ENCODE data around the gene NECAB3.

Gene NECAB3

DNA sequence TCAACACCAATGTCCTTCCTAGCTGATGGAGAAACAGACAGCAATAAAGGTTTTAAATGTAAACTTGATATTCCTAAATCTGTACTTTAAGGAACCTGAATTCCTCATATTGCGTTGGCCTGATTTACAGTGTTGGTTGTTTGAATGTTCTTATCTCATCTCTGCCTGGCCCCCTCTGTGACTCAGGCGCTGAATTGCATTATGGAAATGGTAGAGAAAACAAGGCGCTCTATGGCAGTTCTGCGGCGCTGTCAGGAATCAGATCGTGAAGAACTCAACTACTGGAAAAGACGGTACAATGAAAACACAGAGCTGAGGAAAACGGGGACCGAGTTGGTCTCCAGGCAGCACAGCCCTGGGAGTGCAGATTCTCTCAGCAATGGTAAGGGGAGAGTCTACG lies 44.7 kb downstream of the NECAB3 start:
- TF ChIP-seq, protein P1, sequence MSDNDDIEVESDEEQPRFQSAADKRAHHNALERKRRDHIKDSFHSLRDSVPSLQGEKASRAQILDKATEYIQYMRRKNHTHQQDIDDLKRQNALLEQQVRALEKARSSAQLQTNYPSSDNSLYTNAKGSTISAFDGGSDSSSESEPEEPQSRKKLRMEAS (IDR thresholded peaks at IDR 0.05) = no peak
- TF ChIP-seq NFIC (IDR thresholded peaks at IDR 0.05) = no peak
- no peak for TF ChIP-seq TEAD4 (IDR thresholded peaks at IDR 0.05)

DNA sequence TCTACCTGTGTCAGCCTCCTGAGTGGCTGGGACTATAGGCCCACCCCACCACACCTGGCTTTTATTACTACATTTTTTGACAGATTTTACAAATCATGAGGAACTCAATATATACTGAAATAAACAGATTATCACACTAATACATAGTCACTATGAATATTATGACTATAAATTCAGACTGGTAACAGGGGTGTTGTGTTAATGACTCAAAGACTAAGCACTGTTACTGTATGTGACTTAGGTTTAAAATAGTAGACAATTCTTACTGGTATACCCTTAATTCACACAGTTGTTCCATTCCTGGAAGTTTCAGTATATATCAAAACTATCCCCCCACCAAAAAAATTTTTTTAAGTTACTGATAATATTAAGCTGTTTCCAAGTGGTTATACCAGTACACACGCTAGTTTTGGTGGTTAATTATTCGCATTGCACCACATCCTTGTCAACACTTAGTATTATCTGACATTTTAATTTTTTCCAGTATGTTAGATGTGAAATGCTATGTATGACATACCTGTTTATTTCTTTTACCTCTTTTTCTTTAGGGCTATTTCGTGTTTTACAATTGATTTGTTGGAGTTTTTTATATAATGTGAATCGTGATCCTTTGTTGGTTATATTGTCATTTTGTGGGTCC lies 46.5 kb downstream of the NECAB3 start:
- TF ChIP-seq EGR1 (IDR thresholded peaks at IDR 0.05) (no peak), ZBTB7A (IDR thresholded peaks at IDR 0.05; ENCODE audit: low read depth) (no peak), NFIC (IDR thresholded peaks at IDR 0.05) (no peak), CEBPB (IDR thresholded peaks at IDR 0.05) (no peak), TAF1 (IDR thresholded peaks at IDR 0.05; ENCODE audit: low read depth) (no peak), TEAD4 (IDR thresholded peaks at IDR 0.05) (no peak), YY1 (IDR thresholded peaks at IDR 0.05; ENCODE audit: low read depth) (no peak), TCF12 (IDR thresholded peaks at IDR 0.05; ENCODE audit: low read depth) (no peak), EP300 (IDR thresholded peaks at IDR 0.05; ENCODE audit: borderline replicate concordance) (no peak), CREB1 (IDR thresholded peaks at IDR 0.05; ENCODE audit: low read depth) (no peak), RAD21 (IDR thresholded peaks at IDR 0.05; ENCODE audit: low read depth) (no peak)
- TF ChIP-seq, protein P2, sequence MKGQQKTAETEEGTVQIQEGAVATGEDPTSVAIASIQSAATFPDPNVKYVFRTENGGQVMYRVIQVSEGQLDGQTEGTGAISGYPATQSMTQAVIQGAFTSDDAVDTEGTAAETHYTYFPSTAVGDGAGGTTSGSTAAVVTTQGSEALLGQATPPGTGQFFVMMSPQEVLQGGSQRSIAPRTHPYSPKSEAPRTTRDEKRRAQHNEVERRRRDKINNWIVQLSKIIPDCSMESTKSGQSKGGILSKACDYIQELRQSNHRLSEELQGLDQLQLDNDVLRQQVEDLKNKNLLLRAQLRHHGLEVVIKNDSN (IDR thresholded peaks at IDR 0.05) = no peak
- TF ChIP-seq, protein P1 (IDR thresholded peaks at IDR 0.05) = no peak

GRCh38 chr20:33626190-33626589 lies 48.0 kb downstream of the NECAB3 start:
- TF ChIP-seq NFIC (IDR thresholded peaks at IDR 0.05) (no peak), TAF1 (IDR thresholded peaks at IDR 0.05; ENCODE audit: low read depth) (no peak), TCF12 (IDR thresholded peaks at IDR 0.05; ENCODE audit: low read depth) (no peak)
- TF ChIP-seq, protein P1 (IDR thresholded peaks at IDR 0.05) = no peak

- no peak for TF ChIP-seq CREB1 (IDR thresholded peaks at IDR 0.05; ENCODE audit: low read depth)
Measured at GRCh38 chr20:33624399-33624798, 49.8 kb downstream of the NECAB3 start.

GRCh38 chr20:33622705-33623365 lies 51.4 kb downstream of the NECAB3 start:
- TF ChIP-seq, protein P3, sequence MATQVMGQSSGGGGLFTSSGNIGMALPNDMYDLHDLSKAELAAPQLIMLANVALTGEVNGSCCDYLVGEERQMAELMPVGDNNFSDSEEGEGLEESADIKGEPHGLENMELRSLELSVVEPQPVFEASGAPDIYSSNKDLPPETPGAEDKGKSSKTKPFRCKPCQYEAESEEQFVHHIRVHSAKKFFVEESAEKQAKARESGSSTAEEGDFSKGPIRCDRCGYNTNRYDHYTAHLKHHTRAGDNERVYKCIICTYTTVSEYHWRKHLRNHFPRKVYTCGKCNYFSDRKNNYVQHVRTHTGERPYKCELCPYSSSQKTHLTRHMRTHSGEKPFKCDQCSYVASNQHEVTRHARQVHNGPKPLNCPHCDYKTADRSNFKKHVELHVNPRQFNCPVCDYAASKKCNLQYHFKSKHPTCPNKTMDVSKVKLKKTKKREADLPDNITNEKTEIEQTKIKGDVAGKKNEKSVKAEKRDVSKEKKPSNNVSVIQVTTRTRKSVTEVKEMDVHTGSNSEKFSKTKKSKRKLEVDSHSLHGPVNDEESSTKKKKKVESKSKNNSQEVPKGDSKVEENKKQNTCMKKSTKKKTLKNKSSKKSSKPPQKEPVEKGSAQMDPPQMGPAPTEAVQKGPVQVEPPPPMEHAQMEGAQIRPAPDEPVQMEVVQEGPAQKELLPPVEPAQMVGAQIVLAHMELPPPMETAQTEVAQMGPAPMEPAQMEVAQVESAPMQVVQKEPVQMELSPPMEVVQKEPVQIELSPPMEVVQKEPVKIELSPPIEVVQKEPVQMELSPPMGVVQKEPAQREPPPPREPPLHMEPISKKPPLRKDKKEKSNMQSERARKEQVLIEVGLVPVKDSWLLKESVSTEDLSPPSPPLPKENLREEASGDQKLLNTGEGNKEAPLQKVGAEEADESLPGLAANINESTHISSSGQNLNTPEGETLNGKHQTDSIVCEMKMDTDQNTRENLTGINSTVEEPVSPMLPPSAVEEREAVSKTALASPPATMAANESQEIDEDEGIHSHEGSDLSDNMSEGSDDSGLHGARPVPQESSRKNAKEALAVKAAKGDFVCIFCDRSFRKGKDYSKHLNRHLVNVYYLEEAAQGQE (IDR thresholded peaks at IDR 0.05; ENCODE audit: low read depth) = no peak
- no peak for TF ChIP-seq YY1 (IDR thresholded peaks at IDR 0.05; ENCODE audit: low read depth)
- no peak for TF ChIP-seq CREB1 (IDR thresholded peaks at IDR 0.05; ENCODE audit: low read depth)
- no peak for TF ChIP-seq FOXM1 (IDR thresholded peaks at IDR 0.05; ENCODE audit: borderline replicate concordance, low read depth)
- no peak for TF ChIP-seq EP300 (IDR thresholded peaks at IDR 0.05; ENCODE audit: borderline replicate concordance)
- TF ChIP-seq NFIC (IDR thresholded peaks at IDR 0.05) = no peak
- TF ChIP-seq TEAD4 (IDR thresholded peaks at IDR 0.05) = no peak
- TF ChIP-seq TAF1 (IDR thresholded peaks at IDR 0.05; ENCODE audit: low read depth) = no peak
- TF ChIP-seq TCF12 (IDR thresholded peaks at IDR 0.05; ENCODE audit: low read depth) = no peak
- no peak for TF ChIP-seq ZBTB7A (IDR thresholded peaks at IDR 0.05; ENCODE audit: low read depth)
- no peak for TF ChIP-seq EGR1 (IDR thresholded peaks at IDR 0.05)
- TF ChIP-seq, protein P2 (IDR thresholded peaks at IDR 0.05) = no peak
- no peak for TF ChIP-seq RAD21 (IDR thresholded peaks at IDR 0.05; ENCODE audit: low read depth)
- no peak for TF ChIP-seq CEBPB (IDR thresholded peaks at IDR 0.05)
- TF ChIP-seq, protein P1 (IDR thresholded peaks at IDR 0.05) = no peak

GRCh38 chr20:33621717-33622400 lies 52.4 kb downstream of the NECAB3 start:
- TF ChIP-seq YY1 (IDR thresholded peaks at IDR 0.05; ENCODE audit: low read depth) (no peak), TAF1 (IDR thresholded peaks at IDR 0.05; ENCODE audit: low read depth) (no peak)
- TF ChIP-seq, protein P1 (IDR thresholded peaks at IDR 0.05) = no peak
- TF ChIP-seq, protein P2 (IDR thresholded peaks at IDR 0.05) = no peak

All from Ishikawa (cell line).